Left lung (tissue), 10 donors: ENCODE data around the gene ACO1. TPM values are rescaled to one million over a fixed set of nuclear protein-coding genes. Genes with fewer than 3 reads are reported as not detected.

Source experiments
- ATAC-seq: fragments of 200-7000 bp; cut with Tn5 transposase; one replicate; pipeline ENCODE4 v1.9.1; 2020; ENCODE audit warnings: moderate library complexity
- DNase-seq, 4 donors: peaks; one replicate each; pipeline ENCODE4 v3.0.0-alpha.2; 2013 to 2020
- H3K27ac ChIP-seq, 2 donors: fragments of 200-600 bp; sonication (generic) in 1 of 2; one replicate each; pipeline versions ENCODE4 v1.5.0 to v1.8.0; 2020 to 2021
- H3K27me3 ChIP-seq, 2 donors: fragments of 200-600 bp; sonication (generic) in 1 of 2; one replicate each; pipeline versions ENCODE4 v1.5.0 to v1.8.0; 2020 to 2021
- H3K36me3 ChIP-seq, 2 donors: fragments of 200-600 bp; sonication (generic) in 1 of 2; one replicate each; pipeline versions ENCODE4 v1.5.0 to v1.8.0; 2020 to 2021
- H3K4me1 ChIP-seq, 2 donors: fragments of 200-600 bp; one replicate each; pipeline ENCODE4 v1.8.0; 2021
- H3K4me3 ChIP-seq, 2 donors: fragments of 200-600 bp; sonication (generic) in 1 of 2; one replicate each; pipeline versions ENCODE4 v1.5.0 to v1.8.0; 2020 to 2021; ENCODE audit warnings: mild to moderate bottlenecking in 1 of 2
- H3K9me3 ChIP-seq, 2 donors: fragments of 200-600 bp; sonication (generic) in 1 of 2; one replicate each; pipeline versions ENCODE4 v1.5.0 to v1.8.0; 2020 to 2021
- CTCF ChIP-seq, 2 donors: fragments of 200-600 bp; sonication (generic) in 1 of 2; IDR thresholded peaks; one replicate each; pipeline versions ENCODE4 v1.5.0 to v1.8.0; 2021; ENCODE audit warnings: antibody characterized with exemption in 2 of 2
- intact Hi-C, 2 donors: fragments of 100-400 bp; cut with DNase I; formaldehyde crosslinking; loops; one replicate each; pipeline versions ENCODE4 v1.11.2 to v1.14.2; 2022
- polyA plus RNA-seq, 6 donors: library from polyadenylated mRNA; unstranded; fragments of 120-200 nt; gene quantifications; one replicate each; pipeline ENCODE4 v1.2.1, GENCODE V29; 2013; ENCODE audit not compliant: insufficient read length in 6 of 6
- total RNA-seq, 2 donors: library from RNA; stranded (reverse); fragmentation: NEBNext Ultra II Directional; extraction: Animal tissue kit (Norgen Biotek cat#: 25700); gene quantifications; one replicate each; pipeline ENCODE4 v1.2.1, GENCODE V29; 2021
- donor health status: DM: no; HTN: yes; CAD: no.
- donor health status: DM: no; HTN: no; CAD: no.

Gene ACO1
- total and polyA plus RNA-seq, 8 donors, result 28.6 to 45.1 (median 32.2) TPM

- peaks cover 0 to 7% of the 10 kb centered on the region in 2 donors for H3K4me1 ChIP-seq
- H3K4me3 ChIP-seq, result no peak overlapping the region
- intact Hi-C loops, result no loop called here
- H3K27ac ChIP-seq, result no peak overlapping the region
- TF ChIP-seq CTCF (IDR thresholded peaks at IDR 0.05), result no peak
- ATAC-seq, result no peak
- H3K27me3 ChIP-seq, result no peaks in the 10 kb centered on the region
- no peaks in the 10 kb centered on the region for H3K9me3 ChIP-seq
- DNase-seq, result no peak
- no peaks in the 10 kb centered on the region for H3K36me3 ChIP-seq
These were observed 13.8 kb downstream of the ACO1 start for GRCh38 chr9:32398207-32398606.

GRCh38 chr9:32399110-32399815 is 14.8 kb downstream of the ACO1 start:
- no peak for TF ChIP-seq CTCF (IDR thresholded peaks at IDR 0.05)
- intact Hi-C loops, result no loop called here
- DNase-seq (no peak), ATAC-seq (no peak)
- Histone ChIP-seq H3K36me3 (no peaks in the 10 kb centered on the region), H3K9me3 (no peaks in the 10 kb centered on the region), H3K27ac (no peak overlapping the region), H3K4me1 (peaks cover 0 to 7% of the 10 kb centered on the region in 2 donors), H3K27me3 (no peaks in the 10 kb centered on the region), H3K4me3 (no peak overlapping the region)

DNA sequence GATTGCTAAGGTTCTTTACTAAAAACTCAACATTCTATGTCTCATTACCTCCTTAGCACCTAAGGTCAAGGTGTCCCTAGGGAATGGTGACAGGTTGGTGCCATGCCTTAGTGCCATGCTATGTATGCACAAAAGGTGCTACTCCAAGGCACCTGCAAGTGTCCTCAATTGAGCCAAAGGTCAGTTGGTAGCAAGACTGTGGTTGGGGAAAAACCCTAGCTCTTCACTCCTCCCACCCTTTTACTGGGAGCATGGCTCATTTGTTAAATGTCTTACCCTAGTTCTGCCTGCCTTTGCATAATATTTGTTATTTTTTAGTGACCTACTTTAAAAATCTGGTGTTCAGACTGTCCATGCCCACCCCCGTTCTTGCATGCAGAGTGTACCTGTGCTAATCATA is 17.0 kb downstream of the ACO1 start:
- intact Hi-C loops, result no loop called here
- no peak for TF ChIP-seq CTCF (IDR thresholded peaks at IDR 0.05)
- ATAC-seq, result no peak

GRCh38 chr9:32403567-32404260 is 19.3 kb downstream of the ACO1 start:
- no peak for DNase-seq
- no peak for TF ChIP-seq CTCF (IDR thresholded peaks at IDR 0.05)
- H3K27ac ChIP-seq, result no peak overlapping the region
- no peaks in the 10 kb centered on the region for H3K27me3 ChIP-seq
- intact Hi-C loops, result no loop called here
- peaks cover 0 to 5% of the 10 kb centered on the region in 2 donors for H3K9me3 ChIP-seq
- no peak for ATAC-seq
- peaks cover 0 to 34% of the 10 kb centered on the region in 2 donors for H3K36me3 ChIP-seq
- H3K4me3 ChIP-seq, result no peak overlapping the region
- H3K4me1 ChIP-seq, result peaks cover 0 to 3% of the 10 kb centered on the region in 2 donors

More for the DNA sequence above, 17.0 kb downstream of the ACO1 start:
- Histone ChIP-seq H3K27ac (no peak overlapping the region), H3K4me3 (no peak overlapping the region), H3K4me1 (peaks cover 0 to 3% of the 10 kb centered on the region in 2 donors), H3K9me3 (peaks cover 0 to 5% of the 10 kb centered on the region in 2 donors), H3K27me3 (no peaks in the 10 kb centered on the region), H3K36me3 (peaks cover 0 to 13% of the 10 kb centered on the region in 2 donors)
- no peak for DNase-seq

DNA sequence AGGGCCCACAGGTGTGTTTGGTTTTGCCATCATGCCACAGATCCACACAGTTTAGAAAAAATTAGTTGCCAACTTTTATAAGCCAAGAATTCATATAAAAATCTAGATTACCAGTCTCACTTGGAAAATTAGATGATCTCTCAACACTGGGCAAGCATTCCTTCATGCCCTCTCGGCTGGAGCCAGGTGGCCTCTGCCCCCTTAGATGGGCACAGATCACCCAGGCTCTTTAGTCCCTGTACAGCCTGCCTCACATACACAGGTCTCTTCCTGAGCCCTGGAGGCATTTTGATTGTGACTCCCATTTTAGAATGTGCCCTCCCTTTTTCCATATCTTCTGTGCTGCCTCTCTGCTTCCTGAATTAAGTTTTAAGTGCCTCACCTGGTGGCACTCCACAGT is 20.0 kb downstream of the ACO1 start:
- DNase-seq (no peak), ATAC-seq (no peak)
- no peaks in the 10 kb centered on the region for H3K27me3 ChIP-seq
- H3K27ac ChIP-seq, result no peak overlapping the region
- intact Hi-C loops, result no loop called here
- no peak overlapping the region for H3K4me3 ChIP-seq
- peaks cover 0 to 1% of the 10 kb centered on the region in 2 donors for H3K4me1 ChIP-seq
- H3K9me3 ChIP-seq, result peaks cover 0 to 5% of the 10 kb centered on the region in 2 donors
- peaks cover 0 to 41% of the 10 kb centered on the region in 2 donors for H3K36me3 ChIP-seq
- TF ChIP-seq CTCF (IDR thresholded peaks at IDR 0.05), result no peak
